Kidney (tissue), 14 donors: ENCODE results near the gene KLHL29. TPM values are rescaled to one million over a fixed set of nuclear protein-coding genes. Genes with fewer than 3 reads are reported as not detected.

Source experiments
- DNase-seq, 5 donors: peaks; one replicate each; pipeline ENCODE4 v3.0.0-alpha.2; 2013 to 2020
- FAIRE-seq: peaks from 2 replicates; lab custom pipeline; 2012; peaks lifted over from hg19 to GRCh38; lab: Jason Lieb, UNC
- H3K27ac ChIP-seq, 2 donors: one replicate each; pipeline ENCODE4 v1.7.0; 2013; ENCODE audit warnings: low read depth in 2 of 2, low read length in 2 of 2, inconsistent platforms in 1 of 2
- H3K27me3 ChIP-seq: one replicate; pipeline ENCODE4 v1.7.1; 2013; ENCODE audit warnings: low read length, inconsistent platforms; ENCODE audit not compliant: control insufficient read depth, insufficient read depth
- H3K36me3 ChIP-seq, 3 donors: one replicate each; pipeline versions ENCODE4 v1.7.0 to v1.7.1; 2013; ENCODE audit warnings: low read length in 3 of 3, control low read depth in 1 of 3, inconsistent platforms in 1 of 3; ENCODE audit not compliant: insufficient read depth in 3 of 3, control insufficient read depth in 2 of 3
- H3K4me1 ChIP-seq, 3 donors: one replicate each; pipeline versions ENCODE4 v1.7.0 to v1.7.1; 2013; ENCODE audit warnings: low read length in 3 of 3, inconsistent platforms in 1 of 3, low read depth in 1 of 3; ENCODE audit not compliant: control insufficient read depth in 2 of 3, insufficient read depth in 2 of 3
- H3K4me3 ChIP-seq, 3 donors: one replicate each; pipeline versions ENCODE4 v1.7.0 to v1.8.1; 2013; ENCODE audit warnings: low read length in 3 of 3, control low read depth in 1 of 3, inconsistent platforms in 1 of 3
- H3K9ac ChIP-seq, 3 donors: one replicate each; pipeline versions ENCODE4 v1.7.0 to v1.7.1; 2013; ENCODE audit warnings: low read length in 3 of 3, control low read depth in 1 of 3, inconsistent platforms in 1 of 3
- H3K9me3 ChIP-seq, 3 donors: one replicate each; pipeline versions ENCODE4 v1.7.0 to v1.7.1; 2013; ENCODE audit warnings: low read length in 3 of 3, control low read depth in 1 of 3, inconsistent platforms in 1 of 3; ENCODE audit not compliant: control insufficient read depth in 2 of 3, insufficient read depth in 1 of 3
- CTCF ChIP-seq: IDR thresholded peaks from 3 replicates; pipeline ENCODE4 v1.5.1; 2012; ENCODE audit warnings: mild to moderate bottlenecking, moderate library complexity, borderline replicate concordance; ENCODE audit not compliant: insufficient read depth; ENCODE audit errors: extremely low read depth
- intact Hi-C: fragments of 100-400 bp; cut with DNase I; formaldehyde crosslinking; loops from one replicate; pipeline ENCODE4 v1.11.1; 2022
- polyA plus RNA-seq: library from polyadenylated mRNA; stranded (reverse); fragments of 350-450 nt; fragmentation: Illumina TruSeq; extraction: RNeasy Lipid Tissue Mini Kit (QIAGEN cat#74804); gene quantifications from one replicate; pipeline ENCODE4 v1.2.3, GENCODE V29; 2014; ENCODE audit warnings: low read depth, low replicate concordance; ENCODE audit not compliant: insufficient read depth
- total RNA-seq: library from RNA; stranded (reverse); fragmentation: NEBNext Ultra II Directional; extraction: Animal tissue kit (Norgen Biotek cat#: 25700); gene quantifications from one replicate; pipeline ENCODE4 v1.2.1, GENCODE V29; 2021
- donor health status: control.
- donor health status: control.
- donor health status: control.
- donor health status: control.
- donor health status: control.
- donor health status: DM: yes; HTN: yes; CAD: no.
- donor health status: Normal renal cell carcinoma (clear cell type).

The KLHL29 gene
- total and polyA plus RNA-seq, 2 donors from 2014 or later = 1.5 to 10.5 TPM

GRCh38 chr2:23585273-23586170 lies 200.5 kb downstream of the KLHL29 start:
- no peaks in the 10 kb centered on the region for H3K4me1 ChIP-seq
- H3K27me3 ChIP-seq = no peaks in the 10 kb centered on the region
- DNase-seq (peak in 1 of 5 donors; percentile 35), FAIRE-seq (no peak)
- no peak for TF ChIP-seq CTCF
- no peaks in the 10 kb centered on the region for H3K9me3 ChIP-seq
- H3K9ac ChIP-seq = no peak overlapping the region
- no peak overlapping the region for H3K4me3 ChIP-seq
- no peaks in the 10 kb centered on the region for H3K36me3 ChIP-seq
- H3K27ac ChIP-seq = no peak overlapping the region
- intact Hi-C loops = no loop called here

GRCh38 chr2:23586741-23587306 lies 201.8 kb downstream of the KLHL29 start:
- Histone ChIP-seq H3K36me3 (no peaks in the 10 kb centered on the region), H3K9me3 (no peaks in the 10 kb centered on the region), H3K27me3 (no peaks in the 10 kb centered on the region), H3K27ac (no peak overlapping the region), H3K4me1 (no peaks in the 10 kb centered on the region), H3K9ac (no peak overlapping the region), H3K4me3 (no peak overlapping the region)
- FAIRE-seq (no peak), DNase-seq (peak in 2 of 5 donors; percentile 43 to 56)
- TF ChIP-seq CTCF = no peak
- intact Hi-C loops = no loop called here

GRCh38 chr2:23587341-23587880 lies 202.4 kb downstream of the KLHL29 start:
- no peaks in the 10 kb centered on the region for H3K36me3 ChIP-seq
- FAIRE-seq = no peak
- no peaks in the 10 kb centered on the region for H3K4me1 ChIP-seq
- no peaks in the 10 kb centered on the region for H3K27me3 ChIP-seq
- DNase-seq = peak; percentile 35 to 84 (median 82)
- H3K27ac ChIP-seq = no peak overlapping the region
- H3K9ac ChIP-seq = no peak overlapping the region
- intact Hi-C loops = no loop called here
- TF ChIP-seq CTCF = no peak
- H3K9me3 ChIP-seq = no peaks in the 10 kb centered on the region
- H3K4me3 ChIP-seq = no peak overlapping the region
